MG63 (cell line): ENCODE data around the gene KDM7A. TPM values are rescaled to one million over a fixed set of nuclear protein-coding genes. Genes with fewer than 3 reads are reported as not detected.

Source experiments
- DNase-seq: peaks from one replicate; pipeline ENCODE4 v3.0.0-alpha.2; 2020
- H3K27me3 ChIP-seq: fragments of 250-450 bp; sonication (Bioruptor Pico); 2 replicates; pipeline ENCODE4 v1.5.1; 2020; ENCODE audit warnings: mild to moderate bottlenecking, moderate library complexity
- H3K36me3 ChIP-seq: fragments of 250-450 bp; sonication (Bioruptor Pico); 2 replicates; pipeline ENCODE4 v1.5.1; 2020; ENCODE audit warnings: mild to moderate bottlenecking, moderate library complexity
- H3K4me3 ChIP-seq: fragments of 250-450 bp; sonication (Bioruptor Pico); 2 replicates; pipeline ENCODE4 v1.5.1; 2020; ENCODE audit warnings: mild to moderate bottlenecking, moderate library complexity
- H3K9me3 ChIP-seq: fragments of 250-450 bp; sonication (Bioruptor Pico); 2 replicates; pipeline ENCODE4 v1.5.1; 2020; ENCODE audit warnings: mild to moderate bottlenecking, moderate library complexity
- total RNA-seq: library from RNA; depleted of rRNA; stranded (reverse); fragments of >200 nt; shearing (Covaris generic); gene quantifications from 2 replicates; pipeline ENCODE4 v1.2.3, GENCODE V29; 2014; ENCODE audit warnings: low replicate concordance

The KDM7A gene
- total RNA-seq, 1 experiment from 2014 or later: 0.46 TPM

DNA sequence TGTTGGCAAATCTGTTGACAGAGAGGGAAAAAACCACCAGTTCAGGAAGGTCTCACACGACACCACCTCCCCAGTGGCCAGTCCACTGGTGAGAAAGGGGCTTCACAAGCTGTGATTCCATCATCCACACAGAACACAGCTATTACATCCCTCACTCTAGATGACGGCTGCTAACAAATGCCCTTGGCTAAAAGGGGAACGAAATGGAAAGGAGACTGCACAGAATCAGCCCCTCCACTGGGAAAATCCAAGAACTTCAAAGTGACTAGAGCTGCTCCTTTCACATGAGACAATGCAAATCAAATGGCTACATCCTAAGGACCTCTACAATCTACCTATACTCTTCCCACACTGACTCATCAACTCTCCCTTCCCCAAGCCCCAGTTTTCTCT, 119.6 kb downstream of the KDM7A start:
- DNase-seq: no peak
- Histone ChIP-seq H3K36me3 (peaks cover 2% of the 10 kb centered on the region), H3K27me3 (no peaks in the 10 kb centered on the region), H3K4me3 (no peak overlapping the region), H3K9me3 (no peaks in the 10 kb centered on the region)

DNA sequence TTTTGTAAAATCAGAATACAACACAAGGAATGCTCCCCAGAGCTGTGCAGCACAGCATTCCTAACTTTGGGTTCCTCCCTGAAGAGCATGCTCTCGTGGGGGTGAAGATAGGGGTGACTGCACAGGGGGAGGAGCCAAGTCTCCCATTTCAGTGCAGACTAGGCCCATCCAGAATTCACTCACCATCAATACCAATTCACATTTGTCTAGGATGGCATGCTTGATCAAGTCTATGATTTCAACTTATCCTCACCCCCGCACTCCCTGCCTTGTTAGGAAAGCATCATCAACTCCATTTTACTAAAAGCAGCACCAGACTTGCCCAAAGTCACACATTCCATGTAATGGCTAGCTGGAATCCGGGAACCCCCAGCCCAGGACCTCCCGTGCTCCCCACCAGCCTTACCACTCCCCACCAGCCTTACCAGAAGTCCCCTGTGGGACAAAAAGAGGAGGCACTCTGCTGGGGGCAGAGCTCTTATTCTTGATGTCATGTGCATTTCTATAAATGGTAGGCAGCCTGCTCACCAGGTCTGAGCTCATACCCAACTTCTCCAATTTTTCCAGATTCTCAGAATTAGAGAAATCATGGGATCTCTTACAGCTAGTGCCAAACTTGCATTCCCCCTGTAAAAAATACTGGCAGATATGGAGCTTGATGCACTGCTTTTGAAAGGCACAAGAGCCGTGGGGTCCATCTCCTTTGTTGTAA, 120.2 kb downstream of the KDM7A start:
- Histone ChIP-seq H3K36me3 (peaks cover 2% of the 10 kb centered on the region), H3K9me3 (no peaks in the 10 kb centered on the region), H3K27me3 (no peaks in the 10 kb centered on the region), H3K4me3 (no peak overlapping the region)
- no peak for DNase-seq

DNA sequence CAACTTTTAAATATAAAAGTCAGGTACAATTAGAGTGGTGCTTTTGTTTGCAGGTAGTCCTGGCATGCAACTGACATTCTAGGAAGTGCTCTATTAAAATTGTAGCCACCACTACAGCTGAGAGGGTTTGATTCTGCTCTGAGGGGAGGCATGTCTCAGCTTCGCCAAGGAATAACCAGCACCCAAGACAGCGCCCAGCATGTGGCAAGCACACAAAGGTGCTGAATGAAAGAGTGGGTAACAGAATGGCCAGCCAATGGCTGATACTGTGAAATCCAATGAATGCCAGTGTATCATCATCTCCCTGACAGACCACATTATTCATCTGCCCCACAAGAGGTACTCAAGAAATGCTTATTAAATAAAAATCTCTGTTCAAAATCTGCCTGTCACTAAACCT, 121.0 kb downstream of the KDM7A start:
- peaks cover 2% of the 10 kb centered on the region for H3K36me3 ChIP-seq
- H3K27me3 ChIP-seq: no peaks in the 10 kb centered on the region
- no peak for DNase-seq
- H3K9me3 ChIP-seq: no peaks in the 10 kb centered on the region
- H3K4me3 ChIP-seq: no peak overlapping the region

DNA sequence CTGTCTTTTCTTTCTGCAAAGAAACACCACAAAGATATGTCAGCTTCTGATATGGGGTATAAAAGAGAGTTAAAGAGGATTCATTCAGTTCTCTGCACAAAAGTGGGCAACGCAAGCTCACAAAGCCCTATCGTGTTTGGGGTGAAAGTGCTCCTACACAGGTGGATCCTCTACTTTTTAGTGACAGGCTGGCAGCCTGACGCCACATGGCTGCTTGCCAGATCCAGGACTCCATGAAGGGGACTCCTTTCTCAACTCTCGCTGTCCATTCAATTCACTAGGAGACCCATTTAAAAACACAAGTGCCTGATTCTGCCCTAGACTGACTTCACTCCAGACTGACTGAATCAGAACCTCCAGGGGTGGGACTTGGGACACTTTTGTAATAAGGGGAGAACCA, 122.0 kb downstream of the KDM7A start:
- Histone ChIP-seq H3K4me3 (no peak overlapping the region), H3K27me3 (no peaks in the 10 kb centered on the region), H3K9me3 (no peaks in the 10 kb centered on the region), H3K36me3 (peaks cover 2% of the 10 kb centered on the region)
- DNase-seq: no peak

DNA sequence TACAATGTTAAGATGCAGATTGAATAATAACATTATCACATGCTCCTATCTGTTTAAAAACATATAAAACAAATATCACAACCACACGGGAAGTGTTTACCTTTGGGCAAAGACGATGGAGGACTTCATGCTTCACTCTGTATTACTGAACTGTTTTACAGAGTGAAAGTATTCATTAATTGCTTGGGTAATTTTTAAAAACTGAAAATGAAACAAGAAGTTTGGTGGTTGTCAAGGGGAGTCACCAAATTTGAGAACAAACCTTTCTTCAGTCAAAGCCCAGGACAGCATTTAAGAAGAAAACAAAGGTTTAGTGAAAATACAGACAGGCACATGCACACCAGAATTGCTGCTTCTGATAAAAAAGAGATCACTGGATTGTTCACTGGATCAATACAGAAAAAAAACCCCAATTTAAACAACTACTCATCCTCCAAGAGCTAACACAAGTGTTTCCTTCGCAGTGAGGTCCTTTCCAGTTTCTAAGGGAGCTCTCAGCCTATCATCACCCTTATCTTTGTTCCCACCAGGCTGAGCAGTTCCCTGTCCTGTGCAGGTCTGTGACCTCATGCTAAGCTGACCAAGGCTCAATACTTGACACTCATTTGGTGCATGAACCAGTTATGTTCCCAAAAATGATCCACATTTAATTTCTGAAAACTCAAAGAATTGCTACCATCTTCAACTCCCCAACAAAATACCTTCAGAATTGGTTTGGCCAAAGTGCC, 122.8 kb downstream of the KDM7A start:
- H3K27me3 ChIP-seq: no peaks in the 10 kb centered on the region
- H3K9me3 ChIP-seq: no peaks in the 10 kb centered on the region
- no peak overlapping the region for H3K4me3 ChIP-seq
- no peak for DNase-seq
- H3K36me3 ChIP-seq: peaks cover 2% of the 10 kb centered on the region

DNA sequence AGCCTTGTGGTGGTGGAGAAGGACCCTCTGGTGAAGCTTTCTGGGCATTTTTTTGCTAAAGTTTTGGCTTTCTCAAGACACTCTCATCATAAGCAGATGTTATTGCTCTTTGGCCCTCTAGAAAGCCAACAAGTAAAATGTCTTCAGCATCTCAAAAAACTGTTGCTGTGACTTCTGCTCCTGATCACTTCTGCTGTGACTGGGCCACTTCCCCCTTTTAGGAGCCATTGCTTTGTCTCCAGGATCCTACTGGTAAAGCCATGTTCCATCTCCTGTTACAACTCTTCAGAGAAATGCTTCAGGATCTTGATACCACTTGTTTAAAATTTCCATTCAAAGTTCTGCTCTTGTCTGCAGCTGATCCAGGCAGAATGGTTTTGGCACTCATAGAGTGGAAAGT, 125.0 kb downstream of the KDM7A start:
- Histone ChIP-seq H3K4me3 (no peak overlapping the region), H3K9me3 (no peaks in the 10 kb centered on the region), H3K36me3 (peaks cover 2% of the 10 kb centered on the region), H3K27me3 (no peaks in the 10 kb centered on the region)
- no peak for DNase-seq

DNA sequence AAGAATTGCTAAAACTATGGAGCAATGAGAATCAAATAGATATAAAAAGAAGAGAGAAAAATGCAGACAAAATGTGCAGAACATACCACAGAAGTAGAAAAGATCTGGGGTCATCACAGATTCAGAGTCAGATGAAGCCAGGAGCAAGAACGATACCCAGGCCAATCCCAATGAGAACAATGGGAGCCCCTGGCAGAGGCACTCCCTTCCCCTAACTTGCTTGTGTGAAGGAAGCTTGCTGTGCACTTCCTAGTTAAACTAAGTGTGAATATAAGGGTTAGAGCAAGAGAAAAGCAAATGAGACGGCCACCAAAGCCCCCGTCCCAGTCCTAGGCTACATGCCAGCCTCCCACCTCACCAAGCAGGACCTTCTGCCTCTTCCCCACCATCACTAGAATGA, 126.7 kb downstream of the KDM7A start:
- peaks cover 2% of the 10 kb centered on the region for H3K36me3 ChIP-seq
- no peak for DNase-seq
- H3K9me3 ChIP-seq: no peaks in the 10 kb centered on the region
- no peak overlapping the region for H3K4me3 ChIP-seq
- no peaks in the 10 kb centered on the region for H3K27me3 ChIP-seq

DNA sequence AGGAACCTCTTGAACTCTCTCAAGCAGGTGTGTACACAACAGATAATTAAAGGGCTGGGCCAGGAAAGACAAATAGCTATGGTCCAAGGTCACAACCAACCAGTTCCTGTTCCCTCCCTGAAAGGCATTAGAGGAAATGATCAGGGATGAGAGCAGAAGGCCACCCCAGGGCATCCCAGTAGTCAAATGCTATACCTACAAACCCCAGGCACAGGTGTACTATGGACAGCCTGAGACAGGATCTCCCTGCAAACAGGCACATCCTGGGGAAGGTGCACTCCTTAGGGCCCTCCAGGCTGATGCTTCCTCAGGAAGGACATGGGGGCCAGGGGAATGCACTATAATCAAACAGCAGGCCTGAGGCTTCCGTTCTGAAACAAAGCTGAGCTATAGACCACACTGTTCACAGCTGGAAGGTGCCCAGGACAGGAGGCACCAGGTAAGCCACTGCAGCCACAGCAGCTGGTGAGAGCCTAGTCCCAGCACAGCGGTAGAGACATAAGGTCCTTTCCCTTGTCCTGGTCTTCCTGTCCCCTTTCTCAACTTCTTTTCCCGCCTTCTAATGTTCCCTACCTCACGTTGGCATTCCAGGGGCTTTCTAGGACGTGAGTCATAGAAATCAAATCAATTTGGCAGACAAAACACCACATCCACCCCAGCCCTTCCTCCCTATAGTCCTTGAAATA, 127.3 kb downstream of the KDM7A start:
- DNase-seq: no peak
- Histone ChIP-seq H3K4me3 (no peak overlapping the region), H3K36me3 (peaks cover 2% of the 10 kb centered on the region), H3K27me3 (no peaks in the 10 kb centered on the region), H3K9me3 (no peaks in the 10 kb centered on the region)

DNA sequence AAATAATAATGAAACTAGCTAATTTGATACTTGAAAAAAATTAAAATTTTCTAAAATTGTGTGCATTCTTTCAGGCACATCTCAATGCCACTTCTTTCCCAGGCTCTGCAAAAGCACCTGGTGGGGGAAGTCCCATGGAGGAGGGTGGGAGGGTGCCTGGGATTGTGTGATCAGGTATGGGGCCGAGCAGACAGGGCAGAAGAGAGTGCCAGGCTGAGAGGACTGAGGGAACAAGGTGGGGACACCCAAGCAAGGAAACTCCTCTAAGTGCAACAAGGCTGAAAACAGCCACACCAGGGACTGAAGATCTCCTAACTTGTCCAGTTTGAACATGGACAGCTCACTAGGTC, 127.8 kb downstream of the KDM7A start:
- Histone ChIP-seq H3K9me3 (no peaks in the 10 kb centered on the region), H3K4me3 (no peak overlapping the region), H3K27me3 (no peaks in the 10 kb centered on the region), H3K36me3 (peaks cover 2% of the 10 kb centered on the region; the same call in 1 of the 2 replicates)
- DNase-seq: no peak

DNA sequence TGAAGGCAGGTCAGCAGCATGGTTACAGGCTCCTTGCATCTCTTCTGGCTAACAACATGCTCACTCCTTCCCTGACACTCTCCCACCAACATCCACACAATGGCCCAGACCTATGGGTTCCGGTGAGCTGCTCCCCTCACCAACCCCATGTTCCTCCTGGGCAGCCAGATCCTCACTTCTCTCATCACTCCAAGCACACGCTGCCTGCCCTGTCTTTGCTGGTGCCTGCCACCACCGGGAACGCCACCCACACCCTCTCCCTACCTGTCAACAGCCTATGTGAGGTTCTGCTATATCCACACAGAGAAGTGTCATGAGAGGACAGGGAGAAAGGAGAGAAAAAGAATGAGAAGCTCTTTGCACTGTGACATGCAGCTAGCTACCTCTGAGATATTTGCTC, 128.6 kb downstream of the KDM7A start:
- Histone ChIP-seq H3K27me3 (no peaks in the 10 kb centered on the region), H3K9me3 (no peaks in the 10 kb centered on the region), H3K4me3 (no peak overlapping the region), H3K36me3 (peaks cover 1% of the 10 kb centered on the region; the same call in 1 of the 2 replicates)
- DNase-seq: no peak

DNA sequence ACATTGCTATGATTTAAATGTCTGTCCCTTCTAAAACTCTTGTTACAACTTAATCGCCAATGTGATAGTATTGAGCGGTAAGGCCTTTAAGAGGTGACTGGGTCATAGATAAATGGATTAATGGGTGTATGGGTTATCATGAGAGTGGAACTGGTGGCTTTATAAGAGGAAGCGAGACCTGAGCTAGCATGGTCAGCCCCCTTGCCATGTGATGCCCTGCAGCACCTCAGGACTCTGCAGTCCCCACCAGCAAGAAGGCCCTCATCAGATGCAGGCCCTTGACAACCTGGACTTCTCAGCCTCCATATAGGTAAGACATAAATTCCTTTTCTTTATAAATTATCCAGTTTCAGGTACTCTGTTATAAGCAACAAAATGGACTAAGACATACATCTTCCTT, 129.6 kb downstream of the KDM7A start:
- no peaks in the 10 kb centered on the region for H3K27me3 ChIP-seq
- H3K9me3 ChIP-seq: no peaks in the 10 kb centered on the region
- no peak overlapping the region for H3K4me3 ChIP-seq
- DNase-seq: no peak
- no peaks in the 10 kb centered on the region for H3K36me3 ChIP-seq

DNA sequence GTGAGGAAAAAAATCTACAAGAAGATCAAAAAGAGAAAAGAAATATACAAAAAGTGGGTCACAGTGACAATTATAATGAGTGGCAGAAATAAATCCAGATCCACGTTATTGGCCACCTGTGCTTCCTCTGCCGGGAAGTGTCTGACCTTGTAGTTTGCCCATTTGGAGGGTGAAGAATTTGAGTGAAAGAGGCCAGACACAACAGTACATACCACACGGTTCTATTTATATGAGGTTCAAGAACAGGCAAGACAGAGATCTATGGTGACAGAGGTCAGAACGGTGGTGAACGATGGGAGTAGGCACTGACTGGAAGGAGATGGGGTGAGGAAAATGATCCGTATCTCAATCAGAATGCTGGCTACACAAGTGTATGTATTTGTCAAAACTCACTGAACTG, 131.1 kb downstream of the KDM7A start:
- Histone ChIP-seq H3K4me3 (no peak overlapping the region), H3K9me3 (no peaks in the 10 kb centered on the region), H3K27me3 (no peaks in the 10 kb centered on the region), H3K36me3 (peaks cover 3% of the 10 kb centered on the region)
- no peak for DNase-seq

DNA sequence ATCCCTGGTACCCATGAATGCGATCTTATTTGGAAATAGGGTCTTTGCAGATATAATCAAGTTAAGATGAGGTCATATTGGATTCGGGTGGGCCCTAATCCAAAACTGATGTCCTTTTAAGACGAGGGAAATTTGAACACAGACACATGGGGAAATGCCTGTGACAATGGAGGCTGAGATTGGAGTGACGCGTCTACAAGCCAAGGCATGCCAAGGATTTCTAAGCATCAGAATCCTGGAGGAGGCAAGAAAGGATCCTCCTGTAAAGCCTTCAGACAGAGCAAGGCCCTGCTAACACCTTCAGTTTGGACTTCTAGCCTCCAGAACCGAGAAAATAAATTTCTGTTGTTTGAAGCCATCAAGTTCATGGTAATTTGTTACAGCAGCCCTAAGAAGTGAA, 132.5 kb downstream of the KDM7A start:
- H3K27me3 ChIP-seq: no peaks in the 10 kb centered on the region
- DNase-seq: no peak
- no peaks in the 10 kb centered on the region for H3K9me3 ChIP-seq

DNA sequence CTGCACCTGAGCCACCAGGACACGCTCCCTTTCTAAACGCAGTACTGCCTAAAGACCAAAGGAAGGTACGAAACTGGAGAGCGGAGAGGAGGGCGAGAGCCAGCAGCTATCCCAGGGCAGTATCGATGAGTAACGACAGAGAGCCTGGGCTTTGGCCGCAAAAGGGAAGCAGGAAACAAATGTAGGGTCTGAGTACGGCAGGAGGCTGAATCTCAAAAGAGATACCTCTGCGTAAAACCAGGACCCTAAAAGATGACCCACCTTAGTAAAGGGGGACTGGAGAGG, 134.5 kb downstream of the KDM7A start:
- no peaks in the 10 kb centered on the region for H3K27me3 ChIP-seq
- no peaks in the 10 kb centered on the region for H3K9me3 ChIP-seq
- H3K4me3 ChIP-seq: no peak overlapping the region
- peaks cover 3% of the 10 kb centered on the region for H3K36me3 ChIP-seq
- no peak for DNase-seq

More for the DNA sequence above, 132.5 kb downstream of the KDM7A start:
- H3K36me3 ChIP-seq: peaks cover 3% of the 10 kb centered on the region
- no peak overlapping the region for H3K4me3 ChIP-seq

DNA sequence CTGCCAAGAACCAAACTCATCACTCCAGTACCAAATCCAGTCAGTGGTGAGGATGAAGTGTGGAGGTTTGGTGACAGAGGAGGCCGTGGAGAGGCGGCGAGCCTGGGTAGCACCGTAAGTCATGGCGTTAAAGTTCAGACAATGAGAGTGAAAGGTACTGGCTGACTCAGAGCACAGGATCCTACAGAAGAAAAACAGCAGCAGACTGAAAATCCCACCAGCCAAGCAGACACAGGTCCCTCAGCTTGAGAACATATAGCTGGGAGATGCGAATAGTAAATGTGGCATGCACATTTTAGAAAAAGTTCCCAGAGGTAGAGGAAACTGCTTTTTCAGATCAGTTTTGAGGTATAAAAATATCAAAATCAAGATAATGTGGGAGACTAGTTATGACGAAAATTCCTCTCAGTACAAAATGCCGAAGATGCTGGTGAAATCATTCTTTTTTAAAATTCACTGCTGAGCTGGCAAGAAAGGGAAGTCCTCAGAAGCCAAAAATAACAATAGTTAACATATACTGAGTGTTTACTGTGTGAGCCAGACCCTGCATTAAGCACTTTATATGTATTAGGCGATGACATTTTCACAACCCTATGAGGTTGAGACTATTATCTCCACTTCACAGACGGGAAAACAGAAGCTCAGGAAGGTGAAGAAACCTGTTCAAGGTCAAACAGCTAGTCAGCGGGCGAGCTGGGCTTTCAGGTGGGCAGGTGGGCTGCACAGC, 135.0 kb downstream of the KDM7A start:
- H3K36me3 ChIP-seq: peaks cover 3% of the 10 kb centered on the region
- H3K9me3 ChIP-seq: no peaks in the 10 kb centered on the region
- DNase-seq: no peak
- no peaks in the 10 kb centered on the region for H3K27me3 ChIP-seq
- H3K4me3 ChIP-seq: no peak overlapping the region

DNA sequence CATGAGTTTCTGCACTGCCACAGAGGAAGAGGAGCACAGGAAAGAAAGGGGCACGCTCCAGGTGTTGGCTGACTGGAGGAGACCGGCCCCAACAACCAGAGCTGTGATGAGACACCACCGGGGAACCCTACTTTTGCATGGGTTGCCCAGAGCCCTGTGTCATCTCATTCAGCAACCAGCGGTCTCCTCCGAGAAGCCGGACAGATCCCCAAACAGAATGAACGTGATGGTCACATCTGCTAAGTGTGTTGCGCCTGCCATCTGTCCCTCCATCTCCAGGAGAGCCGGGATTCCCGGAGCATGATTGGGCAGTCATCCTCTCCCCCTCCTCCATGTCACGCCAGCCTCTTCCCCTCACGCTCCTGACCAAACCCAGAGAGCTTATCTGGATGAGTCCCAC, 136.9 kb downstream of the KDM7A start:
- Histone ChIP-seq H3K4me3 (no peak overlapping the region), H3K27me3 (no peaks in the 10 kb centered on the region), H3K36me3 (peaks cover 3% of the 10 kb centered on the region), H3K9me3 (no peaks in the 10 kb centered on the region)
- DNase-seq: no peak

DNA sequence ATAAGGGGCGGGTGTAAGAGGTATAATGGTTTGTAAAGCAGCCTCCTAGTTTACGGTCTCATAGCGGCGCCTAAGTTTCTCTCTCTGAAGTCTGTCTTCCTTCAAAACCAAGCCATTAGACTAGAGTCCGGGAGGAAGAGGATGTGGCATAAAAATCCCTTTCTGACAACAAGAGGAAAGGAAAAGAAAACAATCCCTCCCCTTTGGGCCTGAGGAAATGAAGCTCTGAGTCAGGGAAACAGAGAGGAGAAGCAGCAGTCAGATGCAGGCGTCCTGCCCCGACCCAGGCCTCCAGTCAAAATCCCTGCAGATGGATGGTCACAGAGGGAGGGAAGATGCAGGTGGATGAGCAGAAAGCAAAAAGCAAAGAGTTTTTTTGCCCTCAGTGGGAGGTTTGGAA, 137.7 kb downstream of the KDM7A start:
- Histone ChIP-seq H3K27me3 (no peaks in the 10 kb centered on the region), H3K9me3 (no peaks in the 10 kb centered on the region), H3K4me3 (no peak overlapping the region), H3K36me3 (peaks cover 3% of the 10 kb centered on the region)
- DNase-seq: no peak
